ENCODE results near the gene BCAT1.

BCAT1 gene, protein sequence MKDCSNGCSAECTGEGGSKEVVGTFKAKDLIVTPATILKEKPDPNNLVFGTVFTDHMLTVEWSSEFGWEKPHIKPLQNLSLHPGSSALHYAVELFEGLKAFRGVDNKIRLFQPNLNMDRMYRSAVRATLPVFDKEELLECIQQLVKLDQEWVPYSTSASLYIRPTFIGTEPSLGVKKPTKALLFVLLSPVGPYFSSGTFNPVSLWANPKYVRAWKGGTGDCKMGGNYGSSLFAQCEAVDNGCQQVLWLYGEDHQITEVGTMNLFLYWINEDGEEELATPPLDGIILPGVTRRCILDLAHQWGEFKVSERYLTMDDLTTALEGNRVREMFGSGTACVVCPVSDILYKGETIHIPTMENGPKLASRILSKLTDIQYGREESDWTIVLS

DNA sequence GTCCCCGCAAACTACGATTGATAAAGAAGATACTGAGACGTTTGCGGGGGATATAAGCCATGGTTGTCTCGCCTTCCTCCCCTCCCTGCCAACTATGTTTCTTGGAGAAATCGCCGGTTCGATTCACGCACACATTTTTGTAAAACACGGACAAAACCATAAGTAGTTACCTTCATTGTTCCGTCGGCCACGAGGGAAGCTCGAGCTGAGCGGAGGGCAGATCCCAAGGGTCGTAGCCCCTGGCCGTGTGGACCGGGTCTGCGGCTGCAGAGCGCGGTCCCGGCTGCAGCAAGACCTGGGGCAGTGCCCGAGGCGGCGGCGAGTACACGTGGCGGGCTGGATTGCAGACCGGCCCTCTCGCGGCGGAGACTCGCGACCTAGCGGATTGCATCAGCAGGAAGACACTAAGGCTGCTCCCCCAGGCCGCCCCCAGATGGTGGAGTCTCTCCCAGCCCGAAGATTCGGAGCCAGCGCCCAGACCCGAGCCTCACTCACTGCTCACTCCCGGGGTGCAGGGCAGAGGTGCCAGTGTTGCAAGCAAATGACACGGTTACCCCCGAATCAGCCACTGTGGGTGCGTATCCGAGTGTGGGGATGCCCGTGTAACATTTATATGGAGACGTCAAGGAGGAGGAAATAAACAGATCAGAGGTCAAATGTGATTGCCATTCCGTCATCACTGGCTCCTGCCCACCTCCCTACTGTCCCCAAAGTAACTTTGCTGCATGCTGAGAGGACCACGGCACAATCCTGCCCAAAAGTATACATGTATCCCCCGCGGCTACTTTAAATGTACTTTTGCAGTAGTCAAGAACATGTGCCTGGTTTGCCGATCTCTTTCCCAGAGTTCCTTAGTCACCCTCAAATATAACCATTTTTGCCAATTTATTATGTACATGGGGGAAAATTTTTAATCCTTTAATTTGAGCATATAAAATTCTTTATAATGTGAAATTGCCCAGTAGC lies at the start of gene BCAT1:
BCAT1 (minus strand) TSS at position 345 of the 966 bp plus-strand sequence; CDS start at position 176, 169 bp downstream.
- DNase-seq, result no peak

DNA sequence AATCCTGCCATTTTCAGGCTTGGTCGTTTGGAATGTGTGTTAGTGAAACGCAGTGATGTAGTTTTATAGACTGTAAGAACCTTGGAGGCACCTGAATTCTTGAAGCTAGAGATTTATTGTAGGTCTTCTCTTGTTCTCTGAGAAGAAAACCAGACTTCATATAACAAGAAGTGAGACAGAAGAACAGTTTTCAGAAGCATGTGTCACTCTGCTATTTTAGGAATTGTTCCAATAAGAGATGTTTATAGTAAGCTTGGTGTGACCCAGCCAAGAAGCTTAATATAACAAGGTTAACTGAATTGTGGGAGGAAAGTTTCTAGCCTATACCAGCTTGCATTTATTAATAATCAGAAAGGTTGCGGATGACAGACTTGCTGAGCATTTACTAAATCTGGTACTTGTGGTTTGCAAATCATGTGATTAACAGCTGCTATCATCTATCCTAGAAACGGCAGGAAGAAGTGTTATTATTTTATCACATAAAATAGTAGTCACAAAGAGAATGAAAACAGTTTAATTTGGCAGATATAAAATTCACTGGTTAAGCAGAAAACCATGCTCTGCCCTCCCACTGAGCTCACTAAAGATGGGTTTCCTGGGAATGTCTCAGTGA lies 49.2 kb upstream of the BCAT1 start:
- DNase-seq, result no peak

DNA sequence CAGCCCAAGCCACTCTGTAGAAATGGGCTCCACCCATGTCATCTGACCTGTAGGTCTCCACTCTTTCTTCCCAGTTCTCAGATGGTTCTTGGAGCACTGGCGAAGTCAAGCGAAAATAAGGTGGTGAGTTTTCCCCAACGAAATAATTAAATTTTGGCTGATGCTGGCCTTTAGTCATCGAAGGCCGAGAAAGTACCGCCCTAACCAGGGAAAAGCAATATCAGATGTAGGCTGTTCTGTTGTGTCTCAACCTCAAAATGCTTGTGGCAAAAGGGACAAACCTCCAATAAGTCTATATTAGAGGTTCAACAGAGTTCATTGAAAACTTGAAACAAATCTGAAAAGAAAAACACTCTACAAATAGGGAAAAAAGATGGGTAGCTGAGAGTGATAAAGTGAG lies 48.6 kb upstream of the BCAT1 start:
- no peak for DNase-seq

DNA sequence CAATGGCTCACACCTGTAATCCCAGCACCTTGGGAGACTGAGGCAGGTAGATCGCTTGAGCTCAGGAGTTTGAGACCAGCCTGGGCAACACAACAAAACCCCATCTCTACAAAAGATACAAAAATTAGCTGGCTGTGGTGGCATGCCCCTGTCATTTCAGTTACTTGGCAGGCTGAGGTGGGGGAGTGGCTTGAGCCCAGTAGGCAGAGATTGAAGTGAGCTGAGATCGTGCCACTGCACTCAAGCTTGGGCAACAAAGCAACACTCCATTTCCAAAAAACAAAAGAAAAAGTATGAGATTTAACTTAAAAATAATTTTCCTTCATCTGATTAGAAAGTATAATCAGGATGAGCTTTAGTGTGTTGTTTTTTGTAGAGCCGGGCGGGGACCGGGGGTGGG lies 47.9 kb upstream of the BCAT1 start:
- DNase-seq, result no peak

DNA sequence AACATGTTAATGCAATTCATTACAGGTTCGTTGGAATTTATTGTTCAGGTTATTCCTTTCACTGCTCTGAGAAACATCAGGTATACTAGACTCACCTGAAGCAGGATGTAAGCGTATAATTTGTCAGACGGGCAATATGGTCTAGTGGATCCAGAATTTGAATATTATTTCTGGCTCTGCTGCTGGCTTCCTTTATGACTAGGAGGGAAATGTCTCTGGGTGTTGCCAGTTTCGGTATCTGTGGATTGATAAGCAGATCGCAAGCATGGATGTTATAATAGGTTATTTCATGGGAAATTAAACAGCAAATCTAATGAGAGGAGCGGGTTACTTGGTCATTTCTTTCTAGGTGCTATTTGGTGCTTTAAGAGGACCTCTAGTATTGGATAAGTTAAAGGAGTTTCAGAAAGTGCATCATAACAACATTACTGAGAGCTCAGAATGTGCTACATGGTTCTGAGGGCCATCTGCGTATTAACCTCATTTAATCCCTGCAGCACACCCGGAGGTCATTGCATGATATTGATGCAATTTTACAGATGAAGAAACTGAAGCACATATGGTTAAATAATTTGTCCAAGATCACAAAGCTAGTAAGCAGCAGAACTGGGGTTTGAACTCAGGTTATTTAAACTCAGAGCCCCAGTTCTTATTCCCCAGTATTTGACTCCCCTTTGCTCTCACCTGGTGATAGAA lies 47.3 kb upstream of the BCAT1 start:
- DNase-seq, result no peak

DNA sequence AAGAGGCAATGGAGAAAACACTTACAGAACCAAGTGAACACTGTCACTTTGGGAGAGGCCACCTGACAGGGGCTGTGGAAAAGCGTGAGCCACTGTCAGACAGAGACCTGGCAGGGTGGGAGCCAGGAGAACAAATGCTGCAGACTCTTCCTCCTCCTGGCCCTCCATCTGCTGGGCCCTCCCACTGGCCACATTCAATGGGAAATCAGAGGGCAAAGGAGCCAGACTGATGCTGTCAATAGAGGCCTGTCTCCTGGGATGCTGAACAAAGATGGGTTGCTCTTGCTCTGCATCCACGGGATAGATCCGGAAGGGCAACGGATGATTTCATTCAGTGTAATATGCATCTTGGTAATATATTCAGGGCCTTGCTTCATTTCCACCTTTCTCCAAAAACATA lies 44.9 kb upstream of the BCAT1 start:
- no peak for DNase-seq

DNA sequence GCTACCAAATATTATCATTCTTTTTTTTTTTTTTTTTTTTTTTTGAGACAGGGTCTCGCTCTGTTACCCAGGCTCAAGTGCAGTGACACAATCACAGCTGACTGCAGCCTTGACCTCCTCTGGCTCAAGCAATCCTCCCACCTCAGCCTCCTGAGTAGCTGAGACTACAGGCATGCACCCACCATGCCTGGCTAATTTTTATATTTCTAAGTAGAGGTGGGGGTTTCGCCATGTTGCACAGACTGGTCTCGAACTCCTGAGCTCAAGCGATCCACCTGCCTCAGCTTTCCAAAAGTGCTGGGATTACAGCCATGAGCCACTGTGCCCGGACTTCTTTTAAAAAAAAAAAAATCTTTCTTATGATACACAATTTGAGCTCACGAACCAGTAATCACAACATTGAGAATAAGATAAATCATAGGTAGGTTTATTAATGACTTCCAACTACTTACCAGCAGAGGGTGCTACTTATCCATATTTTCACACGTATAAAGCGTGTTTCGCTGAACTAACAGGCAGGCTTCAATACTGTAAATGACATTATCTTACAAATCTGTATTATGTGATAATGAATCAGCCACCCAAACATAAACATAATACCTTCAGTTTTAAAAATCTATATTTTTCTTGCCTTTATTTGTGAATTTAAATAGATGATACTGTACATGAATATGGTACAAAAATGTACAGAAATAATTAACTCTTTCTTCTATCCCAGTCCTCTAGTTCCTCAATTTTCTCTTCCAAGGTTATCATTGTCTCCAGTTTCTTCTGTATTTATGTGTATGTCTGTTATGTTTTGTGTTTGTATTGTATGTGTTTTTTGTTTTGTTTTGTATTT lies 42.5 kb upstream of the BCAT1 start:
- peak; percentile 61 for DNase-seq

DNA sequence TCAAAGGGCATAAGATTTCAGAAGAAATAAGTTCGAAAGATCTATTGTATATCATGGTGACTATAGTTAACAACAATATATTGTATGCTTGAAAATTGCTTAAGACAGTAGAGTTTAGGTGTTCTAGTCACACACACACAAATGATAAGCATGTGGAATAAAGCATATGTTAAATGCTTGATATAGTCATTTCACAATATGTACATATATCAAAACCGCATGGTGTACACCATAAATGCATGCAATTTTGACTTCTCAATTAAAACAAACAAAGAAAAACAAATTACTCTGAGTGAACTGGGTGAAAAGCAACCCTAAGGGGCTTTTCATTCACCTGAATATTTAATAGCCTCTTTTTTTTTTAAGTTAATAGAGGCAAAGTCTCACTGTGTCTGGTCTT lies 40.3 kb upstream of the BCAT1 start:
- DNase-seq, result no peak

DNA sequence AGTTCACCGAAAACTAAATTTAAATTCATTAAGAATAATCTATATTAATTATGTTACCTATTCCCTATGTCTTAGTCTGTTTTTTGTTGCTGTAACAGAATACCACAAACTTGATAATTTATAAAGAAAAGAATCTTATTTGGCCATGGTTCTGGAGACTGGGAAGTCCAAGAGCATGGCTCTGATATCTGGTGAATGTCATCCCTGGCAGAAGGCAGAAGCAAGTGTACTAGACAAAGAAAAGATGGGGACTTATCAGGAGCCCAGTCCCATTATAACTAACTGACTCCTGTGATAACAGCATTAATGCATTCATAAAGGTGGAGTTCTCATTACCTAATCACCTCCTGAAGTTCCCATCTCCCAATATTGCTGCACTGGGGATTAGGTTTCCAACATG lies 33.3 kb upstream of the BCAT1 start:
- DNase-seq, result no peak

DNA sequence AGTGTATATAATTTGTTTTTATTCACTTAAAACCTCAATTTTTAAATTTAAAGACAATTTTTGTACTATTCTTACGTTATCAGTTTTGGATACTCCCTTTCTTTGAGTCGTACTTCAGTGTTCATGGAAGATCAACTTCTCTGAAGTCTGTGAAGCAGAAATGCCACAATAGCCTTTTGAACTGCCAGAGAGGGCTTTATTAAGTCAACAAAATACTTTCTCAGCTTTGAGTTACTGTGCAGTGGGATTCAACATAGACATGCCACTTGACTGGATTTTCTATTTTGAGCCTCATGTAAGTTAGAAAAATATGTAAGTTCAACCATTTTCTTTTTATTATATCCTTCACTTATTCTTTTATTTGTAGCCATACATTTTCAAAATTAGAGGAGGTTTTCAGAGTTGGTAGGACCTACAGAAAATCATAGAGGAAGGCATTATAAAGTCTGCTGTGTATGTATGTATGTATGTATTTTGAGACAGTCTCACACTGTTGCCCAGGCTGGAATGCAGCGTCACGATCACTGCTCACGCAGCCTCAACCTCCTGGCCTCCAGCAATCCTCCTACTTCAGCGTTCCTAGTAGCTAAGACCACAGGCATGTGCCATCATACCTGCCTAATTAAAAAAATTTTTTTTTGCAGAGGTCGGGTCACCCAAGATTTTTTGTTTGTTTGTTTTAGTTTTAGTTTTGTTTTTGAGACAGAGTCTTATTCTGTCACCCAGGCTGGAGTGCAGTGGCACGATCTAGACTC lies 31.3 kb upstream of the BCAT1 start:
- DNase-seq, result no peak

DNA sequence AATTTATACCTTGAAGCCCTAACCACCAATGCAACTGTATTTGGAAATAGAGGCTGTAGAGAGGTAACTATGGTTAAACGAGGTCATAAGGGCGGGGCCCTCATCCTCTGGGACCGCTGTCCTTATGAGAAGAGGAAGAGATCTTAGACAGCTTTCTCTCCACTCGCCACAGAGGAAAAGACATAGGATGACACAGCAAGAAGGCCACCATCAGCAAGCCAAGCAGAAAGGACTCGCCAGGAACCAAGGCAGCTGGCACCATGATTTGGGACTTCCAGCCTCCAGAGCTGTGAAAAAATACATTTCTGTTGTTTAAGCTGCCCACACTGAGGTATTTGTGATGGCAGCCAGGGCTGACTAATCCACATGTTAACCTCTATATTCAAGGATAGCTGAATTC lies 30.4 kb upstream of the BCAT1 start:
- no peak for DNase-seq

DNA sequence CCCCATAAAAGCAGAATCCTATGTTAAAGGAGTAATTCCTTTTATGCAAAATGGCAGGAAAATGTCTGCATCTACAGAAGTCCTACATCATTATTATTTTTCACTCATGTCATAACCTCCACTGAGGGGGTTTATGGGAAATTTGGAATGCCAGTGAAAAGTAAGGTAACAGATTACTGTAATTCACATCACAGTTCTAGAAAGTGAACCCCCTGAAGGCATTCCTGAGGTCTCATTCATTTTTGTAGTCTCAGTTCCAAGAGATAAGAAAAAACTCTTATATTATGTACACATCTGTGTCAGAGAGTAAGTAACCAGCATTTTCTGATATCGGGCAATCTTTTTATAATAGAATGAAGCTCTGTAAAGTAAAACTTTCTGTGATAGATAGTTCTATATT lies 28.8 kb upstream of the BCAT1 start:
- no peak for DNase-seq

DNA sequence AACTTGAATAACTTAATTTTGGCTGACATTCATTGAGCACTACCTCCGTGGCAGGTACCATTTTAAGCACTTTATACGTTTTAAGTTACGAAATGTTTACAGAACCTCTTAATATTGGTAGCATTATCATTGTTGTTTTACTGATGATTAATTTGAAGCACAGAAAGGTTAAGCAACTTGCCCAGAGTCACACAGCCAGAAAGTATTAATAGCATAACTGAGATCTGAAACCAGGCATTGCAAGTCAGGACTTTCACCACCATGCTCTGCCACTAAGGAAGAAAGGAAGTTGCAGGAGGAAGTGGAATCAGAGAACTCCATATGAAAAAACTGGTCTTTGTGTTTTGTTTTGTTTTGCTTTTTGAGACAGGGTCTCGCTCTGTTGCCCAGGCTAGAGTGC lies 28.2 kb upstream of the BCAT1 start:
- no peak for DNase-seq

DNA sequence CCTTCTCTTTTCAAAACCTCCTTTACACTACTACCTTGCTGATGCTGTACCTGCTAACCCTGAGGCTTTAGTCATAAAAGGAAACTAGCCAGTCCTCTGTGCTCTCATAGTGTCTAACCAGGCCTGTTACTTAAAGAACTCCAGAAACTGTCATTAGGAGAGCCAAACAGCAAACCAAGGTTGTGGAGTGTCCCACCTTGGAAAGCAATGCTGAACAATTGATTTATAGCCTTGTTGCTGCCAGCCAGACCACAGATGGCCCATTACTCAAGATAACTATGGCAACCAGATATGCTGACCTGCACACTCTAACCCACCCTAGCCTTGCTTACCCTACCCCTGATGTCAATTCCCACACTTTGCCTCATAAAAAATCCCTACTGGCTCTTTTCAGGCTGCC lies 26.5 kb upstream of the BCAT1 start:
- no peak for DNase-seq

DNA sequence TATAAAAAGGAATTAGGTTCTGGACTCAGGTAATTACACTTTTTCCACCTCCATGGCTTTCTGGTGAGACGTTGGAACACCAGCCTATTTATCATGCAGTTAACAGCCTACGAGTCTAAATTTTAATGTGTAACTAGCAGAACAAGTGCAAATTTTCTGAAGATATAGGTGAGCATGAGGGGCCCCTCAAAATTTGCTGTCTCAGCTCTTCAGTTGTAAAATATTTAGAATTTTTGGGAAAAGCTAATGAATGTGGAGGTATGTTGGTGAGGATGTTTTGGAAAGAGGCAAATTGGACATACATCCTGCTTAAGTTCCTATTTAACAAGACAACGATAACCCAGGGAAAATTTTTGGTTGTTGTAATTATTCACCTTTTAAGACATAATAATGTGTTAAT lies 25.3 kb upstream of the BCAT1 start:
- no peak for DNase-seq

DNA sequence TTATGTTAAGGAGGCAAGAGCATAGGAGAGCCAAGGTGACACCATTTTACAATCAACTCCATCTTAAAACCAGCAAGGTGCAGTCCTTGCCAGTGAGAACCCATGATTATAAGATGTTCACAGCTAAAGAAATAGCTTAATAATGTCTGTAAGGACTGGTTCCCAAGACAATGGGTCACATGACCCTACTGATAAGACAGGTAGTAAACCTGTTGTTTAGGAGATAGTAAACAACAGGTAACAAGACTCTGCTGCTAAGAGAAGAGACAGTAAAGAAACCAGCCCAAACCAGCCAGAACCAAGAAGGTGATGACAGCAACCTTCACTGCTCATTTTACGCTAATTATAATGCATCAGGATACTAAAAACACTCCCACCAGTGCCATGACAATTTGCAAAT lies 23.2 kb upstream of the BCAT1 start:
- no peak for DNase-seq

DNA sequence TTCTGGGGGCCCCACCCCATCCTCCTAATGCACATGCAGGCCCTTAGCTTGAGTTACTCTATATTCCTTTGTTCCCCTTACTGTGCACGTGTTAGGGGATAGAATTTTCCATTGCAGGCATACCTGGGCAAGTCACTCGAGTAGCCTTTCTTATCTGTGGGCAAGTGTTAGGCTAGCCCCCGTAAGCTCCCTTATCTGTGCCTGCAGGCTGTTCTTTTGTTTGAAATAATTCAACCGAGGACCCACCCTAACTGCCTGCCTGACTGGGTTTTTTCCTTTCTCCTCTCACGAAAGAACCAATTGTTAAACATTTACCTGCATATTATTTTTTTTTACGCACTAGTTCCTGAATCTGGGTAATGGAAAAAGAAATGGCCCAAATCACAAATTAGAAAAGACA lies 21.3 kb upstream of the BCAT1 start:
- DNase-seq, result no peak

DNA sequence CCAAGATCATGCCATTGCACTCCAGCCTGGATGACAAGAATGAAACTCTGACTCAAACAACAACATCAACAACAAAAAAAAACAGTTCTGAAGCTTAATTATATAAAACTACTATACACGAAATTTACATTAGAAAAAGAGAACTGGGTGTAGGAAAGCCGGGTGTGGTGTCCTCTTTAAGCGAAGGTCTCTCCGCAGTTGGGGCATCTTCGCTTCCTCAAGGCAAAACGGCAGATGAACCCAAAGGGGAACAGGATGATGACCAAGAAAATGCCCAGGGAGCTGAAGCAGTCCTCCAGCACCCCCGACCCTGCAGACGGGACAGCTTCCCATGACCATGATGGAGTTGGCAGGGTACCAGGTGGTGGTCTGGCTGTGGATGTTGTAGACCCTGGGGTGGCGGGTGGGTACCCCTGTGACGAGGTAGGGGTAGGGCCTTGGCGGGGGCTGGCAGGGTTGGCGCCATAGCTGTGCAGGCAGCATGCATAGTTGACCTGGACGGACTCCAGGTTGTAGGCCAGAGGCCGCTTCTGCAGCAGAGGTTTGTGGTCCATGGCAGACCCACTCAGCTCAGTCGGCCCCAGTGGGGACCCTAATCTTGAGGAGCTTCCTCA lies 18.2 kb upstream of the BCAT1 start:
- DNase-seq, result no peak

DNA sequence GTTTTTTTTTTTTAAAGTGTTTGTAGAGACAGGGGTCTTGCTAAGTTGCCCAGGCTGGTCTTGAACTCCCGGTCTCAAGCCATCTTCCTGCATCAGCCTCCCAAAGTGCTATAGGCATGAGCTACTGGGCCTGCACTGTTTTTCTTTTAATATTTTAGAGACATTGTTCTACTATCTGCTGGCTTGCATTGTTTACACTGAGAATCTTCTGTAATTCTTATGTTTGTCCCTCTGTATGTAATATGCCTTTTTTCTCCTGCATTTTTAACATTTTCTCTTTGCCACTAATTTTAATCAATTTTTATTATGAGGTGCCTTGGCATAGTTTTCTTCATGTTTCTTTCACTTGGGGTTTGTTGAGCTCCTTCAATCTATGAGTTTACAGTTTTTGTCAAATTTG lies 15.4 kb upstream of the BCAT1 start:
- DNase-seq, result no peak

DNA sequence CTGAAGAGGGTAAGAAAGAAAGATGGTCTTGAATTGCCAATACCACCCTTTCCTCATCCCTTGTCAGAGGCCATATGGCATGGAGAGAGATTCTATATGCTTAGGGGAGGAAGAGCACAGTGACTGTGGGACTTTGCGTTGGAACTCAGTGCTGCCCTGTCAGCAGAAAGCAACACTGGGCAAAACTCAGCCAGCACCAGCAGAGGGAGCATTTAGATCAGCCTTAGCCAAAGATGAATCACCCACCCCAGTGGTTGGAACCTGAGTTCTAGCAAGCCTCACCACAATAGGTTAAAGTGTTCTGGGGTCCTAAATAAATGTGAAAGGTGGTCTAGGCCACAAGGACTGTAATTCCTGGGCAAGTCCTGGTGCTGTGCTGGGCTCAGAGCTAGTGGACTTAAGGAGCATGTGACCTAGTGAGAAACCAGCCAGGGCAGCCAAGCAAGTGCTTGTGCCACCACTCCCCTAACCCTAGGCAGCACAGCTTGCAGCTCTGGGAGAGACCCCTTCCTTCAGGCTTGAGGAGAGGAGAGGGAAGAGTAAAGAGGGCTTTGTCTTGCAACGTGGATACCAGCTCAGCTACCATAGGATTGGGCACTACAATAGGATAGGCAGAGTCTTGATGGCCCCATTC lies 11.4 kb upstream of the BCAT1 start:
- no peak for DNase-seq

Data from NCI-H1417 treated with DMSO at 0.1 percent for 48 hours (cell line).